Measurements from ENCODE around the gene FBXL14.

The FBXL14 gene

GRCh38 chr12:1638203-1638602 is 43.8 kb upstream of the FBXL14 start:
- TF ChIP-seq, protein P1, sequence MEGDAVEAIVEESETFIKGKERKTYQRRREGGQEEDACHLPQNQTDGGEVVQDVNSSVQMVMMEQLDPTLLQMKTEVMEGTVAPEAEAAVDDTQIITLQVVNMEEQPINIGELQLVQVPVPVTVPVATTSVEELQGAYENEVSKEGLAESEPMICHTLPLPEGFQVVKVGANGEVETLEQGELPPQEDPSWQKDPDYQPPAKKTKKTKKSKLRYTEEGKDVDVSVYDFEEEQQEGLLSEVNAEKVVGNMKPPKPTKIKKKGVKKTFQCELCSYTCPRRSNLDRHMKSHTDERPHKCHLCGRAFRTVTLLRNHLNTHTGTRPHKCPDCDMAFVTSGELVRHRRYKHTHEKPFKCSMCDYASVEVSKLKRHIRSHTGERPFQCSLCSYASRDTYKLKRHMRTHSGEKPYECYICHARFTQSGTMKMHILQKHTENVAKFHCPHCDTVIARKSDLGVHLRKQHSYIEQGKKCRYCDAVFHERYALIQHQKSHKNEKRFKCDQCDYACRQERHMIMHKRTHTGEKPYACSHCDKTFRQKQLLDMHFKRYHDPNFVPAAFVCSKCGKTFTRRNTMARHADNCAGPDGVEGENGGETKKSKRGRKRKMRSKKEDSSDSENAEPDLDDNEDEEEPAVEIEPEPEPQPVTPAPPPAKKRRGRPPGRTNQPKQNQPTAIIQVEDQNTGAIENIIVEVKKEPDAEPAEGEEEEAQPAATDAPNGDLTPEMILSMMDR (IDR thresholded peaks at IDR 0.05; ENCODE audit: low read depth, low read length, missing control alignments): no peak
- H3K4me3 ChIP-seq (replicated peaks; ENCODE audit: low read depth, low read length): no peak overlapping the region
- no peak for DNase-seq (ENCODE audit: extremely low read depth, low read depth)

- no peak overlapping the region for H3K4me3 ChIP-seq (replicated peaks; ENCODE audit: low read depth, low read length)
- DNase-seq (ENCODE audit: extremely low read depth, low read depth): no peak
- TF ChIP-seq, protein P1 (IDR thresholded peaks at IDR 0.05; ENCODE audit: low read depth, low read length, missing control alignments): no peak
Measured at GRCh38 chr12:1635301-1636095, 41.1 kb upstream of the FBXL14 start.

DNA sequence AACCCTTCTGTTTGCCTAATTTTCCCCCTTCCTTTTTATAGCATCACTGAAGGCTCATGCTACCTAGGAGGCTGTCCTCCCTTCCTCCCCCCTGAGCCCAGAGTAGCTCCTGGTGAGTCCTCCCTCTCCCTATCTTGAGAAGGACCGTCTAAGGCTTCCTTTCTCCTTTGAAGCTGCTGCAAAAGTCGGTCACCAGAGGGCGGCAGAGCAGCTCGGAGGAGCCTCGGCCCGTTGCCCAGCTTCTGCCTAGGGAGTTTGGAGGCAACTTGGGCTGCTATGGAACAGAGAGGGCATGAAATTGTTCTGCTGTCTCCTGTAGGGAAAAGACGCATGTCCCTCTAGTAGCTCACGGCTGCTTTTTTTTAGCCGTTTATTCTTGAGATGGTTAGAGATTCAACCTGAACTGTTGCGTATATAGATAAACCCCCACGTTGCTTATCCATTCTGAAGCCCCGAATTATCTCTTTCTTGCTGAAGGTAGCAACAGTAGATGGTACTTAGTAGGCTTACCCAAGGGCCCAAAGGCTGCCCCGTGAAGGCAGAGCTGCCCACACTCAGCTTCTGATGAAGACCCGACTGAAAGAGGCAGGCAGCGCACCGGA is 40.3 kb upstream of the FBXL14 start:
- no peak overlapping the region for H3K4me3 ChIP-seq (replicated peaks; ENCODE audit: low read depth, low read length)
- peak; percentile 40 for DNase-seq (ENCODE audit: extremely low read depth, low read depth)
- TF ChIP-seq, protein P1 (IDR thresholded peaks at IDR 0.05; ENCODE audit: low read depth, low read length, missing control alignments): peak; percentile 94

GRCh38 chr12:1634149-1634548 is 39.8 kb upstream of the FBXL14 start:
- DNase-seq (ENCODE audit: extremely low read depth, low read depth): no peak
- TF ChIP-seq, protein P1 (IDR thresholded peaks at IDR 0.05; ENCODE audit: low read depth, low read length, missing control alignments): no peak
- no peak overlapping the region for H3K4me3 ChIP-seq (replicated peaks; ENCODE audit: low read depth, low read length)

- TF ChIP-seq, protein P1 (IDR thresholded peaks at IDR 0.05; ENCODE audit: low read depth, low read length, missing control alignments): no peak
- DNase-seq (ENCODE audit: extremely low read depth, low read depth): no peak
- no peak overlapping the region for H3K4me3 ChIP-seq (replicated peaks; ENCODE audit: low read depth, low read length)
Measured at GRCh38 chr12:1633459-1633858, 39.1 kb upstream of the FBXL14 start.

GRCh38 chr12:1632702-1633101 is 38.3 kb upstream of the FBXL14 start:
- TF ChIP-seq, protein P1 (IDR thresholded peaks at IDR 0.05; ENCODE audit: low read depth, low read length, missing control alignments): no peak
- H3K4me3 ChIP-seq (replicated peaks; ENCODE audit: low read depth, low read length): no peak overlapping the region
- DNase-seq (ENCODE audit: extremely low read depth, low read depth): no peak

Data from HFF-Myc (cell line).